Activated CD4-positive, alpha-beta memory T cell treated with anti-CD3 and anti-CD28 coated beads, Interleukin-2, amount 10 ng/mL, durations not matched to agents 7 days and 5 days (primary cell): Measurements from ENCODE around the gene CHAD. TPM values are rescaled to one million over a fixed set of nuclear protein-coding genes. Genes with fewer than 3 reads are reported as not detected.
"Not testable (repeated sequence)": the region's sequence is repeated elsewhere in the genome, so short reads cannot be mapped to it uniquely, and the experiment has no call there.

Source experiments
- CTCF ChIA-PET: fragments of 350-600 bp; sonication (Branson Sonifier 250); formaldehyde crosslinking; loops from one replicate; lab custom pipeline; 2021; ENCODE audit warnings: antibody characterized with exemption, inconsistent platforms; lab: Charles Lee
- POLR2A ChIA-PET: fragments of 350-600 bp; sonication (Branson Sonifier 250); formaldehyde crosslinking; loops from one replicate; lab custom pipeline; 2021; ENCODE audit warnings: antibody characterized with exemption; lab: Charles Lee
- DNase-seq: peaks from one replicate; pipeline ENCODE4 v3.0.0-alpha.2; 2020
- H3K27ac Mint-ChIP-seq: one replicate; pipeline ENCODE4 v1.8.0; 2021; ENCODE audit warnings: mild to moderate bottlenecking, mixed read lengths
- H3K27me3 Mint-ChIP-seq: one replicate; pipeline ENCODE4 v1.8.0; 2021; ENCODE audit warnings: mixed read lengths
- H3K36me3 Mint-ChIP-seq: one replicate; pipeline ENCODE4 v1.8.0; 2021; ENCODE audit warnings: low read depth, mixed read lengths
- H3K4me1 Mint-ChIP-seq: one replicate; pipeline ENCODE4 v1.8.0; 2021; ENCODE audit warnings: mixed read lengths
- H3K4me3 Mint-ChIP-seq: one replicate; pipeline ENCODE4 v1.8.0; 2021; ENCODE audit warnings: mild to moderate bottlenecking, mixed read lengths
- H3K9me3 Mint-ChIP-seq: one replicate; pipeline ENCODE4 v1.8.0; 2021; ENCODE audit warnings: mixed read lengths
- total RNA-seq, 2 experiments: library from RNA; stranded (reverse); gene quantifications; one replicate each; pipeline ENCODE4 v1.2.3, GENCODE V29; 2021

The CHAD gene
- total RNA-seq, 2 experiments from 2014 or later: not detected

GRCh38 chr17:50477976-50478375 lies 9.3 kb upstream of the CHAD start:
- Mint-ChIP-seq H3K4me1 (peaks cover 25% of the 10 kb centered on the region), H3K27me3 (peaks cover 3% of the 10 kb centered on the region), H3K27ac (peak overlapping the region; percentile 47), H3K4me3 (peak overlapping the region; percentile 82), H3K9me3 (no peaks in the 10 kb centered on the region), H3K36me3 (peaks cover 4% of the 10 kb centered on the region)
- CTCF ChIA-PET: interaction anchor here (0.7 to 2.1 kb wide), 8 partner anchors 24 to 116 kb away, joined by 3 to 24 read pairs (median 8); partner anchors contain the start of gene LRRC59
- POLR2A ChIA-PET: interaction anchor here (0.7 to 2.4 kb wide), 2 partner anchors 33 to 40 kb away, joined by 3 to 10 read pairs; no protein-coding TSS in a partner anchor
- DNase-seq: no peak

GRCh38 chr17:50476545-50477315 lies 8.1 kb upstream of the CHAD start:
- POLR2A ChIA-PET: interaction anchor here (1.0 kb wide), 1 partner anchor 79 kb away, joined by 3 read pairs; the partner anchor contains the start of gene LRRC59
- Mint-ChIP-seq H3K4me1 (peaks cover 20% of the 10 kb centered on the region), H3K27ac (no peak overlapping the region), H3K4me3 (no peak overlapping the region), H3K9me3 (no peaks in the 10 kb centered on the region), H3K27me3 (peaks cover 3% of the 10 kb centered on the region), H3K36me3 (no peaks in the 10 kb centered on the region)
- CTCF ChIA-PET: interaction anchor here (0.6 to 1.2 kb wide), 3 partner anchors 79 to 418 kb away, joined by 3 read pairs; partner anchors contain the start of gene LRRC59
- DNase-seq: no peak

GRCh38 chr17:50475775-50476544 lies 7.3 kb upstream of the CHAD start:
- not testable (repeated sequence) for H3K27me3 Mint-ChIP-seq, H3K27ac Mint-ChIP-seq, H3K36me3 Mint-ChIP-seq, H3K4me3 Mint-ChIP-seq, H3K9me3 Mint-ChIP-seq, DNase-seq
- ChIA-PET POLR2A (interaction anchor here (1.0 to 1.5 kb wide), 2 partner anchors 78 to 103 kb away, joined by 3 read pairs; partner anchors contain the start of genes EME1, LRRC59 and MRPL27), CTCF (interaction anchor here (0.6 to 1.8 kb wide), 4 partner anchors 79 to 419 kb away, joined by 3 to 9 read pairs (median 3); partner anchors contain the start of gene LRRC59)
- peaks cover 20% of the 10 kb centered on the region for H3K4me1 Mint-ChIP-seq

- H3K27ac Mint-ChIP-seq: no peak overlapping the region
- DNase-seq: no peak
- peaks cover 5% of the 10 kb centered on the region for H3K27me3 Mint-ChIP-seq
- no peak overlapping the region for H3K4me3 Mint-ChIP-seq
- peaks cover 20% of the 10 kb centered on the region for H3K4me1 Mint-ChIP-seq
- ChIA-PET POLR2A (interaction anchor here (1.5 kb wide), 1 partner anchor 102 kb away, joined by 3 read pairs; the partner anchor contains the start of genes EME1 and MRPL27), CTCF (interaction anchor here (1.8 kb wide), 1 partner anchor 78 kb away, joined by 9 read pairs; the partner anchor contains the start of gene LRRC59)
- H3K9me3 Mint-ChIP-seq: no peaks in the 10 kb centered on the region
- H3K36me3 Mint-ChIP-seq: no peaks in the 10 kb centered on the region
These were observed 6.7 kb upstream of the CHAD start for GRCh38 chr17:50475362-50475761.

- Mint-ChIP-seq H3K27me3 (peaks cover 9% of the 10 kb centered on the region), H3K9me3 (no peaks in the 10 kb centered on the region), H3K27ac (no peak overlapping the region), H3K4me3 (no peak overlapping the region), H3K36me3 (no peaks in the 10 kb centered on the region), H3K4me1 (peaks cover 11% of the 10 kb centered on the region)
- POLR2A ChIA-PET: interaction anchor here (1.5 kb wide), 1 partner anchor 102 kb away, joined by 3 read pairs; the partner anchor contains the start of genes EME1 and MRPL27
- DNase-seq: no peak
- CTCF ChIA-PET: interaction anchor here (1.8 kb wide), 1 partner anchor 77 kb away, joined by 9 read pairs; the partner anchor contains the start of gene LRRC59
These were observed 5.8 kb upstream of the CHAD start for GRCh38 chr17:50474523-50474922.

GRCh38 chr17:50473901-50474300 lies 5.2 kb upstream of the CHAD start:
- H3K36me3 Mint-ChIP-seq: no peaks in the 10 kb centered on the region
- H3K27ac Mint-ChIP-seq: no peak overlapping the region
- peaks cover 11% of the 10 kb centered on the region for H3K27me3 Mint-ChIP-seq
- POLR2A ChIA-PET: no interaction called here
- H3K4me1 Mint-ChIP-seq: peaks cover 7% of the 10 kb centered on the region
- CTCF ChIA-PET: interaction anchor here (0.6 to 2.9 kb wide), 3 partner anchors 77 to 149 kb away, joined by 3 to 9 read pairs (median 4); partner anchors contain the start of gene LRRC59
- no peak overlapping the region for H3K4me3 Mint-ChIP-seq
- no peak for DNase-seq
- no peaks in the 10 kb centered on the region for H3K9me3 Mint-ChIP-seq

- H3K4me1 Mint-ChIP-seq, DNase-seq, POLR2A ChIA-PET, H3K4me3 Mint-ChIP-seq, H3K9me3 Mint-ChIP-seq, H3K36me3 Mint-ChIP-seq, H3K27ac Mint-ChIP-seq: not testable (repeated sequence)
- CTCF ChIA-PET: interaction anchor here (2.9 kb wide), 1 partner anchor 111 kb away, joined by 9 read pairs; no protein-coding TSS in a partner anchor
- peaks cover 20% of the 10 kb centered on the region for H3K27me3 Mint-ChIP-seq
These were observed 4.1 kb upstream of the CHAD start for GRCh38 chr17:50472761-50473161.

GRCh38 chr17:50472286-50472685 lies 3.6 kb upstream of the CHAD start:
- peaks cover 24% of the 10 kb centered on the region for H3K27me3 Mint-ChIP-seq
- peaks cover 9% of the 10 kb centered on the region for H3K4me1 Mint-ChIP-seq
- no peak overlapping the region for H3K4me3 Mint-ChIP-seq
- H3K9me3 Mint-ChIP-seq: no peaks in the 10 kb centered on the region
- H3K36me3 Mint-ChIP-seq: no peaks in the 10 kb centered on the region
- DNase-seq: no peak
- ChIA-PET CTCF (interaction anchor here (2.9 kb wide), 1 partner anchor 110 kb away, joined by 9 read pairs; no protein-coding TSS in a partner anchor), POLR2A (no interaction called here)
- H3K27ac Mint-ChIP-seq: no peak overlapping the region

GRCh38 chr17:50471009-50471905 lies 2.6 kb upstream of the CHAD start:
- Mint-ChIP-seq H3K4me3 (no peak overlapping the region), H3K27ac (no peak overlapping the region), H3K36me3 (no peaks in the 10 kb centered on the region), H3K27me3 (peaks cover 21% of the 10 kb centered on the region), H3K4me1 (peaks cover 19% of the 10 kb centered on the region), H3K9me3 (no peaks in the 10 kb centered on the region)
- no peak for DNase-seq
- POLR2A ChIA-PET: interaction anchor here (1.4 kb wide), 1 partner anchor 50 kb away, joined by 3 read pairs; no protein-coding TSS in a partner anchor
- CTCF ChIA-PET: interaction anchor here (1.0 to 2.9 kb wide), 2 partner anchors 74 to 109 kb away, joined by 3 to 9 read pairs; partner anchors contain the start of gene LRRC59

- CTCF ChIA-PET: interaction anchor here (1.0 to 1.2 kb wide), 2 partner anchors 9 to 73 kb away, joined by 3 to 5 read pairs; partner anchors contain the start of gene LRRC59
- Mint-ChIP-seq H3K36me3 (no peaks in the 10 kb centered on the region), H3K27ac (no peak overlapping the region), H3K4me1 (peaks cover 26% of the 10 kb centered on the region), H3K4me3 (no peak overlapping the region), H3K9me3 (no peaks in the 10 kb centered on the region), H3K27me3 (peaks cover 20% of the 10 kb centered on the region)
- POLR2A ChIA-PET: interaction anchor here (1.4 kb wide), 1 partner anchor 50 kb away, joined by 3 read pairs; no protein-coding TSS in a partner anchor
- DNase-seq: no peak
These were observed 1.7 kb upstream of the CHAD start for GRCh38 chr17:50470426-50470825.

- POLR2A ChIA-PET: interaction anchor here (1.4 kb wide), 1 partner anchor 49 kb away, joined by 3 read pairs; no protein-coding TSS in a partner anchor
- H3K4me3 Mint-ChIP-seq: no peak overlapping the region
- peaks cover 29% of the 10 kb centered on the region for H3K4me1 Mint-ChIP-seq
- H3K27ac Mint-ChIP-seq: no peak overlapping the region
- H3K27me3 Mint-ChIP-seq: peaks cover 20% of the 10 kb centered on the region
- H3K36me3 Mint-ChIP-seq: no peaks in the 10 kb centered on the region
- DNase-seq: no peak
- CTCF ChIA-PET: interaction anchor here (1.2 to 1.7 kb wide), 2 partner anchors 10 to 72 kb away, joined by 5 read pairs; partner anchors contain the start of gene LRRC59
- no peaks in the 10 kb centered on the region for H3K9me3 Mint-ChIP-seq
These were observed 1.1 kb upstream of the CHAD start for GRCh38 chr17:50469671-50470305.
